NCI-H1694 (cell line): ENCODE data around the gene COQ3.
A peak's percentile ranks its signal among the peaks of the same experiment; 100 is the strongest.

Source experiments
- DNase-seq: peaks from one replicate; lab custom pipeline; 2025; lab: John Stamatoyannopoulos, UW

Gene COQ3

DNA sequence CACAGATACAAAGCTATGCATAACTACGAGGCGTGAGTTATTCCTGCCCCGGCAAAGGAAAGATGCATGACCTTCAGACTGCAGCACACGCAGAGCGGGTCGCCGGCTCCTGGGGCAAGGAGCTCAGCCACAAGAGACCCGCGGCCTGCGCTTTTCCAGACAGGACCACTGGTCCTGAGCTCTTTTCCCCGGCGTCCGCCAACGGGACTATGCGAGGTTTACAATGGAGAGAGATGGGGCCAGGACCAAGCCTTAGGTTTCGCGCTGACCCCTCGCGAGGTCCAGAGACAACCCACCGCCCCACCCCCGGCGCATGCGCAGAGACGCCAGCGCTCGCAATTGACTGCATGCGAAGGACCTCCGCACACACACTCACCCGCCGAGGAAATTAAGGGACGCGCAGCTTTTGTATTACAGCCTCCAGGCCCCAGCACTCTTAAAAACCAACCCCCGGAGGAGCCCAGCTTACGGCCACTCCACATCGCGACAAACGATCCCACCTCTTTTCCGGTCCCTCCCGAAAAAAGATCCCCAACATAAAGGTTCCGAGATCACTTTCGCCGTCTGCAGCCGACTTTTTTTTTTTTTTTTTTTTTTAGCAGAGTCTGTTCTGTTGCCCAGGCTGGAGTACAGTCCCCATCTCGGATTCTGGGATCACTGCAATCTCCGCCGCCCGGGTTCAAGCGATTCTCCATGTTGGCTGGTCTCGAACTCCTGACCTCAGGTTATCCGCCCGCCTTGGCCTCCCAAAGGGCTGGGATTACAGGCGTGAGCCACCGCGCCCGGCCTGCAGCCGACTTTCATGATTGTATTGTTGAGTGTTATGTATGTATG is at the start of gene COQ3:
TSS of gene COQ3 (minus strand) at position 498 of the 834 bp plus-strand sequence. CDS start at position 482, 16 bp downstream.
- peak; percentile 54 for DNase-seq

- DNase-seq, result peak; percentile 4
Observed at GRCh38 chr6:99434702-99435530, 40.9 kb upstream of the COQ3 start.

- DNase-seq, result no peak
Observed at GRCh38 chr6:99432877-99433276, 38.9 kb upstream of the COQ3 start.

- no peak for DNase-seq
Observed at GRCh38 chr6:99431901-99432300, 37.9 kb upstream of the COQ3 start.

- DNase-seq, result no peak
Observed at GRCh38 chr6:99427988-99428387, 34.0 kb upstream of the COQ3 start.

- no peak for DNase-seq
Observed at GRCh38 chr6:99426451-99426757, 32.4 kb upstream of the COQ3 start.

GRCh38 chr6:99425647-99426450 is 31.9 kb upstream of the COQ3 start:
- DNase-seq, result peak; percentile 88

- peak; percentile 95 for DNase-seq
Observed at GRCh38 chr6:99424761-99425646, 31.0 kb upstream of the COQ3 start, which contains the start of gene PNISR. TSS of gene PNISR (minus strand) at chr6:99425308. CDS start at chr6:99414659, 10,649 bp downstream.

DNA sequence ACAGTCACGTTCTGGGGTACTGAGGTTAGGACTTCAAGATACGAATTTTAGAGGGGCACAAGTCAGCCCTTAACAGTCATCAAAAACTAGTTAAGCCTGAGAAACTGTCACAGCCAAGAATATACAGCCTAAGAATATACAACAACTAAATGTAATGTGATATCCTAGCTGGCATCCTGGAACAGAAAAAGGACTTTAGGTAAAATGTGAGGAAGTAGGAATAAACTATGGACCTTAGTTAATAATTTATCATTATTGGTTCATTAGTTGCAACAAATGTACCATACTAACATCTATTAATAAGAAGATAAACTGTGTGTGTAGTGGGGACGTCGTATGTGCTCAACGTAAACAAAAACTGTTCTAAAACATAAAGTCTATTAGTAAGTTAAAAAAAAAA is 30.0 kb upstream of the COQ3 start:
- no peak for DNase-seq

DNA sequence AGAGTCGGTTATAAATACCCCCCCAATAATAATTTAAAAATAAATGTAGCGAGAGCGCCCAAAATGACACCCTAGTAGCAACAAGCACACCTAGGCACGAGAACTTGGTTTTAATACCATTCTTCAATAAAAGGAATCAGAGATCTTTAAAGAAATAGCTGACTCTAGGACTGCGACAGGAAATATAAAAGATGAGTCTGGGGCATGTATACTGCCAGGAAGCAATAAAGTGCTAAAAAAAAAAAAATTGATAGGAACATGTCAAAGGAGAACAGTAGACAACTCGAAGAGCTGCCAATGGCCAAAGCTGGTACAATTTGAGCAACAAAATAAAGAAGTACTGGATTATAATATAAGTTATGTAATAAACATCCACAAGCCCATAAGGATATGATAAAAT is 28.9 kb upstream of the COQ3 start:
- DNase-seq, result no peak

- no peak for DNase-seq
Observed at GRCh38 chr6:99416892-99417767, 23.1 kb upstream of the COQ3 start.

DNA sequence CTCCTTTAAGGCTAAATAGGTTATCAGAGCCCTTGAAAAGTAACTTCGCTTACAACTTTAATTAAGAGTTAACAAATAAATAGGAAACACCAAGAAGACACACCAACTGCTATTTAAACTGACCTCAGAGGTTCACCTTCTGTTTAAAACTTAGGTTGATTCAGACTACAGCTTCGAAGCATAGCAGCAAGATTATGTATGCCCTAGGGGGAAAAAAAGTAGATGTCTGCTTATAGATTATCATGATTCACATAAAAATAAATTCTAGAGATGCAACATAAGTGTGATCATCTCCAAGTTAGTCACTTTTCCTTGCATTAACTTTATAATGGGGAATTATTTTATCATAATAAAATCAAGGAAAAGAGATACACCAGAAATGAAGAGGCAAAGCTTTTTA is 22.2 kb upstream of the COQ3 start:
- DNase-seq, result no peak

DNA sequence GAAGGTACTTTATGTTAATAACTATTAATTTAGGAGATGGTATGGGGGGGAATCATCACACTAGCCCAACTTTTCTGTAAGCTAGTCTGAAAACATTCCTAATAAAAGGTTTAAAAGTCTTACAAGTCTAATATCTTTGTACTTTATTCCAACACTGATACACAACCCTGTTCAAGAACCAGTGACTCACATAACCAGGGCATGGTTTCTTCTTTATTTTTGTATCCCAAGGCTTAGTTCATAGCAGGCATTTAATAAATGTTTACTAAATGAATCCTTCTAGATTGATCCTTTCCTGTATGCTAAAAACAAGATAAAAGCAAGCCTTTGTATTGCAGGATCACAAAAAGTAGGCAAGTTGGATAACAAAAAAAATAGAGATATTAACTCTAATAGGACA is 21.5 kb upstream of the COQ3 start:
- no peak for DNase-seq

- DNase-seq, result no peak
Observed at GRCh38 chr6:99412065-99412464, 18.1 kb upstream of the COQ3 start.

DNA sequence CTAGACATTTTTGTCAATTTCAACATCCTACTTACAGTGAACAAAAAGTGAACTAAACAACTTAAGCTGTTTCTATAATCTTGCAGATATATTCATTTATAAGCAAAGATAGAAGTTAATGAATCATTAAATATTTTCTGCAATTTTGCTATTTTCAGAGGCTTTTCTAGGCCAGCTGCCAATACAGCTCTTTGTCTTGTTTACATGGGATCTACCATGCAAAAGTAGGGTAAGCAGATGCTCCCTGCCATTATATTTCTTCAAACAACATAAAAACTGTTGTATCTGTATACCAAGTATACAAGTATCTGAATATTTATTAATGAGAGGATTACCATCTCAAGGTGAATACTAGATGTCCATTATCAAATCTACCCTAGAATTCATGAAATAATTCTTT is 15.7 kb upstream of the COQ3 start:
- DNase-seq, result no peak

- no peak for DNase-seq
Observed at GRCh38 chr6:99407076-99407475, 13.1 kb upstream of the COQ3 start.

GRCh38 chr6:99402448-99402847 is 8.5 kb upstream of the COQ3 start:
- DNase-seq, result no peak

DNA sequence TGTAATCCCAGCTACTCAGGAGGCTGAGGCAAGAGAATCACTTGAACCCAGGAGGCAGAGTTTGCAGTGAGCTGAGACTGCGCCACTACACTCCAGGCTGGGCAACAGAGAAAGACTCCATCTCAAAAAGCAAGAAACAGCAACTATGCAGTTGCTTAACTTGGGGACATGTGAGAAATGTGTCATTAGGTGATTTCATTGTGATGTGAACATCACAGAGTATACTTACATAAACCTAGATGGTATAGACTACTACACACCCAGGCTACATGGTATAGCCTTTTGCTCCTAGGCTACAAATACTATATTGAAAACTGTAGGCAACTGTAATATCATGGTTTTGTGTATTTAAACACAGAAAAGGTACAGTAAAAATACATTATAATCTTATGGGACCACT is 3.3 kb upstream of the COQ3 start:
- DNase-seq, result no peak

- no peak for DNase-seq
Observed at GRCh38 chr6:99393366-99393697, 663 bp downstream of the COQ3 start.

DNA sequence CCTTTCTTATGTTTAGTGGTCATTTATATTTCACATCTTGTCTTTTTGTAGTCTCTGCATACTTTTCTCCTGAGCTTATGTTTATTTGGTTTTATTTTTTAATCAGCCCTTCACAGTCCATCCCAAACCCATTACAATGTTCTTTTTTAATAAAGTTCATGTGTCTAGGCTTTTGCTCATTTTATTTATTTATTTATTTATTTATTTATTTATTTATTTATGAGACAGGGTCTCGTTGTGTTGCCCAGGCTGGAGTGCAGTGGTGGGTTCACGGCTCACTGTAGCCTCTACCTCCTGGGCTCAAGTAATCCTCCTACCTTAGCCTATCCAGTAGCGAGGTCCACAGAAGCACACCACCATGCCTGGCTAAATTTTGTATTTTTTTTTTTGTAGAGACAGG is 3.1 kb downstream of the COQ3 start:
- DNase-seq, result no peak

DNA sequence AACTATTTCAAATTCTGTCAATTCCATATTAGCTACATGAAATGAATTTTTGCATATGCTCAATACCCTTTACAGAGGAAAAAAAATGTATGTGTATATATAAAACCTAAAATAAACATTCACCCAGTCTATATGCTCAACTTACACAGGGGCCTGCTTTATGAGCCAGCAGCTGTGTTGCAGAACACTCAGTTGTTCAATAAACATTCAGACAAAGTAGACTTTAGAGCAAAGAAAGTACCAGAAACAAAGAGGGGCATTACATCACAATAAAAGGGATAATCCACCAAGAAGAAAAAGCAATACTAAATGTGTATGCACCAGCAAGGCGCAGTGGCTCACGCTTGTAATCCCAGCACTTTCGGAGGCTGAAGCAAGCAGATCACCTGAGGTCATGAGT is 9.5 kb downstream of the COQ3 start:
- no peak for DNase-seq
